ENCODE measurements around the gene C5AR2.

The C5AR2 gene

DNA sequence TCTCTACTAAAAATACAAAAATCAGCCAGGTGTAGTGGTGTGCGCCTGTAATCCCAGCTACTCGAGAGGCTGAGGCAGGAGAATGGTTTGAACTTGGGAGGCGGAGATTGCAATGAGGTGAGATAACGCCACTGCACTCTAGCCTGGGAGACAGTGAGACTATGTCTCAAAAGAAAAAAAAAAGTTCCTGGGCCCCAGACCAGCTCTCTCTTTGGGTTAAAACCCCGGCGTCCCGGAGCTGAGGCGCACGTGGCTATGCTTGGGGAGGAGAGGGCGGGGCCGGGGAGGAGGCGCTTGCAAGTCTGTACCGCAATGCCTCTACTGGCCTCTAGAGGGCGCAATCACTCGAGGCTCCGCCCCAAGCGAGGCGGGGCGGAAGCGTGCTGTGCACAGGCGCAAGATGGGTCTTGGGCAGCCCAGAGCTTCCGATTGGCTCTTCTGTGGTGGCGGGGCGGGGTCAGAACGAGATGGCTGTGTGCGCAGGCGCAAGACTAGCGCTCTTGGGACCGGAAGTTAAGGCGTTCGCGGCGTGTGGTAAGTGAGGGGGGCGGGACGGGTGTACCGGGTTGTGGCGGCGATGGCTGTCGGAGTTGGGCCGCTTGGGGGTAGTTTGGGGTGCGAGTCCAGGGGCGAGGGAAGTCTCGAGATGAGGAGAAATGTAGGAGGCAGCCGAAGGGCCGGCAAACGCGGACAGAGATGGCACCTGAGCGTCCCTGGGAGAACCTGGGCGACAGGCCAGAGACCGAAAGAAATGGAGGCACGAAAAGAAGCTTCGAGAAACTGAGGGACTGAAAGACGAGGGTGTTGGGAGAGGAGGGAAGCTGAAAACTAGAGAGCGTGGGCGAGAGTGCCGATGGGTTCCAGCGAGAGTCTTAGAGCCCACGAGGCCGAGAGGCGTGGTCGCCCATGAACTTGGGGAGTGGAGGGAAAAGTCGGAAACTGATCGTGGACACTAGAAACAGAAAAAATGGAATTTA is 17.1 kb downstream of the C5AR2 start, which contains the start of gene DHX34:
DHX34 (plus strand) TSS at position 497 of the 977 bp plus-strand sequence. CDS start 3,716 bp downstream, outside the sequence.
- H3K9me3 ChIP-seq (ENCODE audit: control insufficient read depth, low read length): no peaks in the 10 kb centered on the region
- peak within 1 kb of the TSS; percentile 96 for H2AFZ ChIP-seq (ENCODE audit: low read depth, low read length)
- H2BK15ac ChIP-seq (ENCODE audit: low read depth, poor library complexity, severe bottlenecking): peak within 1 kb of the TSS; percentile 90
- H2BK120ac ChIP-seq (ENCODE audit: low read depth, low read length): no peak within 1 kb of the TSS
- no peaks in the 10 kb centered on the region for H3K27me3 ChIP-seq (ENCODE audit: control insufficient read depth in 1 of 2, insufficient read depth in 1 of 2, low read length in 2 of 2)
- DNase-seq: peak; percentile 98
- peak within 1 kb of the TSS; percentile 4 to 83 for H3K18ac ChIP-seq (ENCODE audit: low read depth in 1 of 2, low read length in 2 of 2)
- H3K4me1 ChIP-seq (ENCODE audit: control insufficient read depth, insufficient read depth, low read depth, low read length): peaks cover 3% of the 10 kb centered on the region
- H2BK12ac ChIP-seq (ENCODE audit: low read length in 2 of 2): no peak within 1 kb of the TSS
- H3K27ac ChIP-seq (ENCODE audit: low read length, poor library complexity, severe bottlenecking): peak within 1 kb of the TSS; percentile 67
- peak within 1 kb of the TSS; percentile 88 to 95 for H3K4me3 ChIP-seq (ENCODE audit: insufficient read depth in 1 of 2, low read depth in 1 of 2, low read length in 2 of 2)
- H3K9ac ChIP-seq (ENCODE audit: low read length): peak within 1 kb of the TSS; percentile 90
- peak within 1 kb of the TSS in 1 of 2 experiments; percentile 79 for H3K14ac ChIP-seq (ENCODE audit: low read length in 2 of 2)
- peak within 1 kb of the TSS; percentile 62 for H4K91ac ChIP-seq (ENCODE audit: low read length)
- H3K4me2 ChIP-seq (ENCODE audit: low read length, poor library complexity, severe bottlenecking): peak within 1 kb of the TSS; percentile 90
- H2AK5ac ChIP-seq (ENCODE audit: low read length, severe bottlenecking): peak within 1 kb of the TSS; percentile 50
- peak within 1 kb of the TSS; percentile 20 to 47 for H3K4ac ChIP-seq (ENCODE audit: low read depth in 1 of 2, low read length in 2 of 2)
- peak within 1 kb of the TSS; percentile 61 for H4K8ac ChIP-seq (ENCODE audit: low read length)
- H3K36me3 ChIP-seq (ENCODE audit: control insufficient read depth in 1 of 2, insufficient read depth in 2 of 2, low read depth in 1 of 2, low read length in 2 of 2): peaks cover 16 to 27% of the 10 kb centered on the region in 2 experiments
- WGBS: 6% methylated on average over 63 of the region's 63 CpGs
- peaks cover 33% of the 10 kb centered on the region for H3K79me1 ChIP-seq (replicated peaks; ENCODE audit: low read length, poor library complexity, severe bottlenecking)
- H3K23ac ChIP-seq (ENCODE audit: low read length in 2 of 2): no peak within 1 kb of the TSS
- peak within 1 kb of the TSS; percentile 75 for H2BK5ac ChIP-seq (ENCODE audit: low read depth, low read length, poor library complexity, severe bottlenecking)

DNA sequence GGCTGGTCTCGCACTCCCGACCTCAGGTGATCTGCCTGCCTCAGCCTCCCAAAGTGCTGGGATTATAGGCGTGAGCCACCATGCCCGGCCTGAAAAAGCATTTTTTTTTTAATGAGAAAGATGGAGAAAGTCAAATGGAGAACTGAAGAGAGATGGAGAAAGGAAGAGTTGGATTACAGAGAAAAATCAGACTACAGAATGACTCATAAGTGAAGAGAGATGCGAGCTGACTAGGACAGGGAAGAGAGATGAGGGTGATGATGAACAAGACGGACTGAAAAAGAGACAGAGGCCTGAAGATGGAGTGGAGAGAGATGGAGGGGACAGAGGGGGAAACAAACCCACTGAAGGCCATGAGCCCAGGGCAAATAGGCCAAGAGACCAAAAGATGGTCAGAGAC is 18.7 kb downstream of the C5AR2 start:
- Histone ChIP-seq H2BK120ac (ENCODE audit: low read depth, low read length) (no peak overlapping the region), H3K9me3 (ENCODE audit: control insufficient read depth, low read length) (no peaks in the 10 kb centered on the region), H2BK5ac (ENCODE audit: low read depth, low read length, poor library complexity, severe bottlenecking) (no peak overlapping the region), H3K79me1 (replicated peaks; ENCODE audit: low read length, poor library complexity, severe bottlenecking) (peaks cover 38% of the 10 kb centered on the region), H3K14ac (ENCODE audit: low read length in 2 of 2) (no peak overlapping the region), H3K23ac (ENCODE audit: low read length in 2 of 2) (no peak overlapping the region), H3K18ac (ENCODE audit: low read depth in 1 of 2, low read length in 2 of 2) (no peak overlapping the region), H3K36me3 (ENCODE audit: control insufficient read depth in 1 of 2, insufficient read depth in 2 of 2, low read depth in 1 of 2, low read length in 2 of 2) (peaks cover 27 to 40% of the 10 kb centered on the region in 2 experiments), H3K4me3 (ENCODE audit: insufficient read depth in 1 of 2, low read depth in 1 of 2, low read length in 2 of 2) (no peak overlapping the region), H4K91ac (ENCODE audit: low read length) (no peak overlapping the region), H3K27me3 (ENCODE audit: control insufficient read depth in 1 of 2, insufficient read depth in 1 of 2, low read length in 2 of 2) (no peaks in the 10 kb centered on the region), H2BK15ac (ENCODE audit: low read depth, poor library complexity, severe bottlenecking) (no peak overlapping the region), H4K8ac (ENCODE audit: low read length) (no peak overlapping the region), H3K4ac (ENCODE audit: low read depth in 1 of 2, low read length in 2 of 2) (no peak overlapping the region), H2BK12ac (ENCODE audit: low read length in 2 of 2) (no peak overlapping the region), H2AFZ (ENCODE audit: low read depth, low read length) (no peak overlapping the region), H3K4me2 (ENCODE audit: low read length, poor library complexity, severe bottlenecking) (no peak overlapping the region), H3K27ac (ENCODE audit: low read length, poor library complexity, severe bottlenecking) (no peak overlapping the region), H3K4me1 (ENCODE audit: control insufficient read depth, insufficient read depth, low read depth, low read length) (peaks cover 3% of the 10 kb centered on the region), H2AK5ac (ENCODE audit: low read length, severe bottlenecking) (no peak overlapping the region), H3K9ac (ENCODE audit: low read length) (no peak overlapping the region)
- 88% methylated on average over 6 of the region's 6 CpGs for WGBS
- DNase-seq: no peak

DNA sequence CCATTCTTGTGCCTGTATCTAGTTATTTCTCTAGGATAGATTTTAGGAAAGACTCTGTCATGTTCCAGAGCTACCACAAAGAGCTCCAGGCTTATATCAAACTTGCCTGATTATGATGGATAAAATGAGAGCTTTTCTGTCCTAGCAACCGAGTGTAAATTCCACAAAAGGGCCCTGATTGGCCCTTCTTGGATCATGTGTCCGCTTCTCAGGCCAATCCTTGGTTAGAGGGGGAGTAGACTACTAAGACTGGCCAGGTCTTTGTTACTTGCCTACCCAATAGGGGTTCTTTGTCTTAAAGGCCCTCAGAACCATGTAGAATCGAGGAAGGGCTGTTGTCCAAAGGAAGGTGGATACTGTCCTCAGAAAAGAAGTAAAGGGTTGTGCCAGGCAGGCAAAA is 19.6 kb downstream of the C5AR2 start:
- Histone ChIP-seq H3K4me3 (ENCODE audit: insufficient read depth in 1 of 2, low read depth in 1 of 2, low read length in 2 of 2) (no peak overlapping the region), H2AFZ (ENCODE audit: low read depth, low read length) (no peak overlapping the region)

DNA sequence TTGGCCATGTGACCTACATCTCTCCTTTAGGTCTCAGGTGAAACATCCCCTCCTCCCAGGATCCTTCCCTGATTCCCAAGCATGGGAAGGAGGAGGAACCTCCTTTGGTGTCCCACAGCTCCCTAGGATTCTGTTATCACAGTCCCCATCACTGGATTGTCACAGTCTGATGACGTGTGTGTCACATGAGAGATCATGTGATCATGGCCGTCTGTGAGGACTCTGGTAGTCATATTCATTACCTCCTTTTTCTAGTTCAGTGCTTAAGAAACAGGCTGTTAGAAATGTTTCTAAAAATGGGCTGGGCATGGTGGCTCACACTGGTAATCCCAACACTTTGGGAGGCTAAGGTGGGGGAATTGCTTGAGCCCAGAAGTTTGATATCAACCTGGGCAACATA is 20.1 kb downstream of the C5AR2 start:
- Histone ChIP-seq H2BK15ac (ENCODE audit: low read depth, poor library complexity, severe bottlenecking) (no peak overlapping the region), H2BK5ac (ENCODE audit: low read depth, low read length, poor library complexity, severe bottlenecking) (no peak overlapping the region), H3K36me3 (ENCODE audit: control insufficient read depth in 1 of 2, insufficient read depth in 2 of 2, low read depth in 1 of 2, low read length in 2 of 2) (peaks cover 39 to 55% of the 10 kb centered on the region in 2 experiments), H4K91ac (ENCODE audit: low read length) (no peak overlapping the region), H3K27me3 (ENCODE audit: control insufficient read depth in 1 of 2, insufficient read depth in 1 of 2, low read length in 2 of 2) (no peaks in the 10 kb centered on the region), H3K23ac (ENCODE audit: low read length in 2 of 2) (no peak overlapping the region), H3K4me1 (ENCODE audit: control insufficient read depth, insufficient read depth, low read depth, low read length) (peaks cover 3% of the 10 kb centered on the region), H3K4me3 (ENCODE audit: insufficient read depth in 1 of 2, low read depth in 1 of 2, low read length in 2 of 2) (no peak overlapping the region), H3K4ac (ENCODE audit: low read depth in 1 of 2, low read length in 2 of 2) (no peak overlapping the region), H3K9ac (ENCODE audit: low read length) (no peak overlapping the region), H2AK5ac (ENCODE audit: low read length, severe bottlenecking) (no peak overlapping the region), H3K79me1 (replicated peaks; ENCODE audit: low read length, poor library complexity, severe bottlenecking) (peaks cover 38% of the 10 kb centered on the region), H4K8ac (ENCODE audit: low read length) (no peak overlapping the region), H3K18ac (ENCODE audit: low read depth in 1 of 2, low read length in 2 of 2) (no peak overlapping the region), H2AFZ (ENCODE audit: low read depth, low read length) (no peak overlapping the region), H3K4me2 (ENCODE audit: low read length, poor library complexity, severe bottlenecking) (no peak overlapping the region), H3K27ac (ENCODE audit: low read length, poor library complexity, severe bottlenecking) (no peak overlapping the region), H3K14ac (ENCODE audit: low read length in 2 of 2) (no peak overlapping the region), H3K9me3 (ENCODE audit: control insufficient read depth, low read length) (peaks cover 2% of the 10 kb centered on the region), H2BK120ac (ENCODE audit: low read depth, low read length) (no peak overlapping the region), H2BK12ac (ENCODE audit: low read length in 2 of 2) (no peak overlapping the region)
- no peak for DNase-seq
- 79% methylated on average over 2 of the region's 2 CpGs for WGBS

More for the DNA sequence above, 19.6 kb downstream of the C5AR2 start:
- H2BK12ac ChIP-seq (ENCODE audit: low read length in 2 of 2): no peak overlapping the region
- H2BK5ac ChIP-seq (ENCODE audit: low read depth, low read length, poor library complexity, severe bottlenecking): no peak overlapping the region
- peak; percentile 53 for DNase-seq
- H3K27ac ChIP-seq (ENCODE audit: low read length, poor library complexity, severe bottlenecking): no peak overlapping the region
- 88% methylated on average over 3 of the region's 3 CpGs for WGBS
- H3K4me2 ChIP-seq (ENCODE audit: low read length, poor library complexity, severe bottlenecking): no peak overlapping the region
- no peak overlapping the region for H4K91ac ChIP-seq (ENCODE audit: low read length)
- no peak overlapping the region for H2BK120ac ChIP-seq (ENCODE audit: low read depth, low read length)
- H3K4me1 ChIP-seq (ENCODE audit: control insufficient read depth, insufficient read depth, low read depth, low read length): peaks cover 3% of the 10 kb centered on the region
- peaks cover 38% of the 10 kb centered on the region for H3K79me1 ChIP-seq (replicated peaks; ENCODE audit: low read length, poor library complexity, severe bottlenecking)
- no peaks in the 10 kb centered on the region for H3K9me3 ChIP-seq (ENCODE audit: control insufficient read depth, low read length)
- no peak overlapping the region for H2AK5ac ChIP-seq (ENCODE audit: low read length, severe bottlenecking)
- no peaks in the 10 kb centered on the region for H3K27me3 ChIP-seq (ENCODE audit: control insufficient read depth in 1 of 2, insufficient read depth in 1 of 2, low read length in 2 of 2)
- no peak overlapping the region for H4K8ac ChIP-seq (ENCODE audit: low read length)
- H2BK15ac ChIP-seq (ENCODE audit: low read depth, poor library complexity, severe bottlenecking): no peak overlapping the region
- H3K4ac ChIP-seq (ENCODE audit: low read depth in 1 of 2, low read length in 2 of 2): no peak overlapping the region
- no peak overlapping the region for H3K23ac ChIP-seq (ENCODE audit: low read length in 2 of 2)
- no peak overlapping the region for H3K9ac ChIP-seq (ENCODE audit: low read length)
- H3K36me3 ChIP-seq (ENCODE audit: control insufficient read depth in 1 of 2, insufficient read depth in 2 of 2, low read depth in 1 of 2, low read length in 2 of 2): peaks cover 35 to 49% of the 10 kb centered on the region in 2 experiments
- no peak overlapping the region for H3K14ac ChIP-seq (ENCODE audit: low read length in 2 of 2)
- H3K18ac ChIP-seq (ENCODE audit: low read depth in 1 of 2, low read length in 2 of 2): no peak overlapping the region
